ENCODE data around the gene MAP2K7. TPM values are rescaled to one million over a fixed set of nuclear protein-coding genes. Genes with fewer than 3 reads are reported as not detected.

The MAP2K7 gene
- polyA plus RNA-seq, 1 donor (not counting 4 experiments of a cell fraction or from before 2014, with no cell fraction given): 8.4 TPM

- dilution Hi-C loops (cut with MboI; ENCODE audit: extremely low pct_ligation_motif_present, low sequenced_read_pairs): no loop called here
- no peak for FAIRE-seq
- Histone ChIP-seq H3K9ac (ENCODE audit: control insufficient read depth, extremely low read depth, insufficient read depth, low read length) (no peak overlapping the region), H2AFZ (ENCODE audit: control insufficient read depth, low read length) (no peak overlapping the region), H3K4me3 (ENCODE audit: control insufficient read depth in 2 of 3, extremely low read depth in 1 of 3, insufficient read depth in 2 of 3, low read depth in 1 of 3, low read length in 3 of 3) (no peak overlapping the region), H3K4me1 (ENCODE audit: control insufficient read depth, extremely low read depth, insufficient read depth, low read length) (peaks cover 20% of the 10 kb centered on the region), H3K9me1 (ENCODE audit: control insufficient read depth, extremely low read depth, insufficient read depth, low read length) (peaks cover 3% of the 10 kb centered on the region), H3K4me2 (ENCODE audit: control insufficient read depth, extremely low read depth, insufficient read depth, low read depth, low read length) (no peak overlapping the region), H3K27me3 (ENCODE audit: control insufficient read depth, extremely low read depth, insufficient read depth, low read length) (peaks cover 1% of the 10 kb centered on the region), H3K79me2 (ENCODE audit: control insufficient read depth, insufficient read depth, low read length) (no peaks in the 10 kb centered on the region), H4K20me1 (ENCODE audit: control insufficient read depth, extremely low read depth, insufficient read depth, low read length) (no peaks in the 10 kb centered on the region), H3K27ac (ENCODE audit: control insufficient read depth, insufficient read depth, low read length) (no peak overlapping the region), H3K36me3 (ENCODE audit: control insufficient read depth in 2 of 2, extremely low read depth in 1 of 2, insufficient read depth in 2 of 2, low read length in 2 of 2) (peaks cover 4 to 5% of the 10 kb centered on the region in 2 experiments), H3K9me3 (ENCODE audit: control insufficient read depth, low read depth, low read length) (no peaks in the 10 kb centered on the region)
- no peak for TF ChIP-seq CTCF (optimal IDR thresholded peaks at IDR 0.05 in 1 of 3, IDR thresholded peaks at IDR 0.05 in 1 of 3, conservative IDR thresholded peaks at IDR 0.05 in 1 of 3; ENCODE audit: extremely low read depth in 1 of 3, insufficient read depth in 2 of 3, low read length in 3 of 3)
- no peak for DNase-seq (ENCODE audit: low read depth, low spot score)
Observed at GRCh38 chr19:7923295-7924191, 19.9 kb downstream of the MAP2K7 start.

DNA sequence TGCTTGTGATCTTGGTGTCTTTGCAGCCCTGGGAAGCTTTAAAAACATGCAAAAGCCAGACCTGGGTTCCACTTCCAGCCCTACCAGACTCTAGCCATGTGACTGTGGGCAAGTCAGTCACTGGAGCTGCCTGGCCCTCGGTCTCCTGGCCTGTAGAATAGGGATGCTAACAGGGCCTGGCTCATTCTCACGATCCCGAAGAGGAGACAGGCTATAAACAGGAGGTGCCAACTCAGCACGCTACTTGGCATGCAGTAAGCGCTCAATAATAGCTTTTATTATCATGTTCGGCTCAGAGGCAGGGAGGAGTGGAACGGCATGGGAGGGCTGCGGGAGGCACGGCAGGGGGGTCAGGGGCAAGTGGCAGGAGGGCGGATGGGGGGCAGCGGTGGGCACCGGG, 20.6 kb downstream of the MAP2K7 start:
- H3K4me1 ChIP-seq (ENCODE audit: control insufficient read depth, extremely low read depth, insufficient read depth, low read length): peaks cover 27% of the 10 kb centered on the region
- H3K79me2 ChIP-seq (ENCODE audit: control insufficient read depth, insufficient read depth, low read length): no peaks in the 10 kb centered on the region
- dilution Hi-C loops (cut with MboI; ENCODE audit: extremely low pct_ligation_motif_present, low sequenced_read_pairs): no loop called here
- H3K9ac ChIP-seq (ENCODE audit: control insufficient read depth, extremely low read depth, insufficient read depth, low read length): no peak overlapping the region
- TF ChIP-seq CTCF (optimal IDR thresholded peaks at IDR 0.05 in 1 of 3, IDR thresholded peaks at IDR 0.05 in 1 of 3, conservative IDR thresholded peaks at IDR 0.05 in 1 of 3; ENCODE audit: extremely low read depth in 1 of 3, insufficient read depth in 2 of 3, low read length in 3 of 3) (no peak), EZH2 (IDR thresholded peaks at IDR 0.05; ENCODE audit: low read length) (no peak)
- H3K9me1 ChIP-seq (ENCODE audit: control insufficient read depth, extremely low read depth, insufficient read depth, low read length): peaks cover 3% of the 10 kb centered on the region
- H3K36me3 ChIP-seq (ENCODE audit: control insufficient read depth in 2 of 2, extremely low read depth in 1 of 2, insufficient read depth in 2 of 2, low read length in 2 of 2): peaks cover 4 to 5% of the 10 kb centered on the region in 2 experiments
- H2AFZ ChIP-seq (ENCODE audit: control insufficient read depth, low read length): no peak overlapping the region
- FAIRE-seq: peak; percentile 26
- no peaks in the 10 kb centered on the region for H4K20me1 ChIP-seq (ENCODE audit: control insufficient read depth, extremely low read depth, insufficient read depth, low read length)
- no peak overlapping the region for H3K4me3 ChIP-seq (ENCODE audit: control insufficient read depth in 2 of 3, extremely low read depth in 1 of 3, insufficient read depth in 2 of 3, low read depth in 1 of 3, low read length in 3 of 3)
- no peak overlapping the region for H3K4me2 ChIP-seq (ENCODE audit: control insufficient read depth, extremely low read depth, insufficient read depth, low read depth, low read length)
- H3K9me3 ChIP-seq (ENCODE audit: control insufficient read depth, low read depth, low read length): no peaks in the 10 kb centered on the region
- no peaks in the 10 kb centered on the region for H3K27me3 ChIP-seq (ENCODE audit: control insufficient read depth, extremely low read depth, insufficient read depth, low read length)
- no peak for DNase-seq (ENCODE audit: low read depth, low spot score)
- H3K27ac ChIP-seq (ENCODE audit: control insufficient read depth, insufficient read depth, low read length): no peak overlapping the region
